Measurements from ENCODE around the gene SUCNR1.

GRCh38 chr3:151863611-151864010, 9.8 kb upstream of the SUCNR1 start:
- TF ChIP-seq CTCF (IDR thresholded peaks at IDR 0.05; ENCODE audit: poor library complexity, severe bottlenecking) (no peak), POLR2AphosphoS5 (IDR thresholded peaks at IDR 0.05) (no peak), RAD21 (conservative IDR thresholded peaks at IDR 0.05) (no peak), TAF1 (IDR thresholded peaks at IDR 0.05; ENCODE audit: low read depth) (no peak), MXI1 (conservative IDR thresholded peaks at IDR 0.05; ENCODE audit: poor library complexity, severe bottlenecking) (no peak)
- TF ChIP-seq, protein P1, sequence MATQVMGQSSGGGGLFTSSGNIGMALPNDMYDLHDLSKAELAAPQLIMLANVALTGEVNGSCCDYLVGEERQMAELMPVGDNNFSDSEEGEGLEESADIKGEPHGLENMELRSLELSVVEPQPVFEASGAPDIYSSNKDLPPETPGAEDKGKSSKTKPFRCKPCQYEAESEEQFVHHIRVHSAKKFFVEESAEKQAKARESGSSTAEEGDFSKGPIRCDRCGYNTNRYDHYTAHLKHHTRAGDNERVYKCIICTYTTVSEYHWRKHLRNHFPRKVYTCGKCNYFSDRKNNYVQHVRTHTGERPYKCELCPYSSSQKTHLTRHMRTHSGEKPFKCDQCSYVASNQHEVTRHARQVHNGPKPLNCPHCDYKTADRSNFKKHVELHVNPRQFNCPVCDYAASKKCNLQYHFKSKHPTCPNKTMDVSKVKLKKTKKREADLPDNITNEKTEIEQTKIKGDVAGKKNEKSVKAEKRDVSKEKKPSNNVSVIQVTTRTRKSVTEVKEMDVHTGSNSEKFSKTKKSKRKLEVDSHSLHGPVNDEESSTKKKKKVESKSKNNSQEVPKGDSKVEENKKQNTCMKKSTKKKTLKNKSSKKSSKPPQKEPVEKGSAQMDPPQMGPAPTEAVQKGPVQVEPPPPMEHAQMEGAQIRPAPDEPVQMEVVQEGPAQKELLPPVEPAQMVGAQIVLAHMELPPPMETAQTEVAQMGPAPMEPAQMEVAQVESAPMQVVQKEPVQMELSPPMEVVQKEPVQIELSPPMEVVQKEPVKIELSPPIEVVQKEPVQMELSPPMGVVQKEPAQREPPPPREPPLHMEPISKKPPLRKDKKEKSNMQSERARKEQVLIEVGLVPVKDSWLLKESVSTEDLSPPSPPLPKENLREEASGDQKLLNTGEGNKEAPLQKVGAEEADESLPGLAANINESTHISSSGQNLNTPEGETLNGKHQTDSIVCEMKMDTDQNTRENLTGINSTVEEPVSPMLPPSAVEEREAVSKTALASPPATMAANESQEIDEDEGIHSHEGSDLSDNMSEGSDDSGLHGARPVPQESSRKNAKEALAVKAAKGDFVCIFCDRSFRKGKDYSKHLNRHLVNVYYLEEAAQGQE (IDR thresholded peaks at IDR 0.05; ENCODE audit: borderline replicate concordance): no peak
